Tibial nerve (tissue), 4 donors: ENCODE measurements around the gene KCNH2.

Source experiments
- EP300 ChIP-seq, 2 donors: sonication (generic); formaldehyde crosslinking; IDR thresholded peaks; one replicate each; pipeline ENCODE4 v1.6.1; 2017; ENCODE audit warnings: antibody characterized with exemption in 2 of 2, mild to moderate bottlenecking in 1 of 2
- POLR2A ChIP-seq, 2 donors: fragments of 450-650 bp; IDR thresholded peaks; one replicate each; pipeline ENCODE4 v1.6.1; 2017; ENCODE audit warnings: antibody characterized with exemption in 2 of 2, mild to moderate bottlenecking in 2 of 2, moderate library complexity in 2 of 2
- TF ChIP-seq, protein P1 (sequence below), 5 experiments: fragments of 200-600 bp in 3 of 5; fragments of 450-650 bp in 2 of 5; sonication (generic) in 3 of 5; IDR thresholded peaks; one replicate each; pipeline ENCODE4 v1.5.1; 2016 to 2019; ENCODE audit warnings: antibody characterized with exemption in 5 of 5, mild to moderate bottlenecking in 3 of 5, moderate library complexity in 2 of 5

DNA sequence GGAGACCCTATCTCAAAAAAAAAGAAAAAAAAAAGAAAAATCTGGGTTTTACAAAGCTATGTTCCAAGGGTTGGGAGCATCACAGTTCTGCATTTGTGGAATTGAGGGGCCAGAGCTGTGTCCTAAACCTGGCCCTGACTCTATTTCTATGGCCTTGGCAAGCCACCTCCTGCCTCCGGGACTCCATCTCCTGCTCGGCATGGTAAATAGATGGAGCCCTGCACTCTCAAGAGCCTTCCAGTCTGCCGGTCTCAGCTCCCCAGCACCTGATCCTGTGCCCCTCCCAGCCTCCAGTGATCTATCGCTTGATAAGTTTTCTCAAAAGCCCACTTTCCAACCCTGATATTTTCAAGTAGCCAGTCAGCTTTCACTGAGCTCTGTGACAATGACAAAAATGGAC lies 43.0 kb downstream of the KCNH2 start:
- TF ChIP-seq, protein P1, sequence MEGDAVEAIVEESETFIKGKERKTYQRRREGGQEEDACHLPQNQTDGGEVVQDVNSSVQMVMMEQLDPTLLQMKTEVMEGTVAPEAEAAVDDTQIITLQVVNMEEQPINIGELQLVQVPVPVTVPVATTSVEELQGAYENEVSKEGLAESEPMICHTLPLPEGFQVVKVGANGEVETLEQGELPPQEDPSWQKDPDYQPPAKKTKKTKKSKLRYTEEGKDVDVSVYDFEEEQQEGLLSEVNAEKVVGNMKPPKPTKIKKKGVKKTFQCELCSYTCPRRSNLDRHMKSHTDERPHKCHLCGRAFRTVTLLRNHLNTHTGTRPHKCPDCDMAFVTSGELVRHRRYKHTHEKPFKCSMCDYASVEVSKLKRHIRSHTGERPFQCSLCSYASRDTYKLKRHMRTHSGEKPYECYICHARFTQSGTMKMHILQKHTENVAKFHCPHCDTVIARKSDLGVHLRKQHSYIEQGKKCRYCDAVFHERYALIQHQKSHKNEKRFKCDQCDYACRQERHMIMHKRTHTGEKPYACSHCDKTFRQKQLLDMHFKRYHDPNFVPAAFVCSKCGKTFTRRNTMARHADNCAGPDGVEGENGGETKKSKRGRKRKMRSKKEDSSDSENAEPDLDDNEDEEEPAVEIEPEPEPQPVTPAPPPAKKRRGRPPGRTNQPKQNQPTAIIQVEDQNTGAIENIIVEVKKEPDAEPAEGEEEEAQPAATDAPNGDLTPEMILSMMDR (IDR thresholded peaks at IDR 0.05), result no peak
- TF ChIP-seq POLR2A (IDR thresholded peaks at IDR 0.05) (no peak), EP300 (IDR thresholded peaks at IDR 0.05) (no peak)
